Suprapubic skin (tissue), 4 donors: ENCODE results near the gene PRSS12. TPM values are rescaled to one million over a fixed set of nuclear protein-coding genes. Genes with fewer than 3 reads are reported as not detected.

Experiments
- DNase-seq, 2 donors: peaks; one replicate each; pipeline ENCODE4 v3.0.0-alpha.2; 2019; ENCODE audit warnings: low spot score in 2 of 2
- H3K27ac ChIP-seq: fragments of 200-600 bp; sonication (generic); one replicate; pipeline ENCODE4 v1.5.1; 2019
- H3K27me3 ChIP-seq: fragments of 200-600 bp; sonication (generic); one replicate; pipeline ENCODE4 v1.5.1; 2019
- H3K36me3 ChIP-seq: fragments of 200-600 bp; sonication (generic); one replicate; pipeline ENCODE4 v1.5.1; 2019
- H3K4me1 ChIP-seq: fragments of 200-600 bp; sonication (generic); one replicate; pipeline ENCODE4 v1.5.1; 2019
- H3K4me3 ChIP-seq: fragments of 200-600 bp; sonication (generic); one replicate; pipeline ENCODE4 v1.5.1; 2019; ENCODE audit warnings: mild to moderate bottlenecking
- H3K9me3 ChIP-seq: fragments of 200-600 bp; sonication (generic); one replicate; pipeline ENCODE4 v1.5.1; 2019
- EP300 ChIP-seq: sonication (generic); formaldehyde crosslinking; IDR thresholded peaks from one replicate; pipeline ENCODE4 v1.6.1; 2017; ENCODE audit warnings: antibody characterized with exemption
- POLR2A ChIP-seq, 2 donors: fragments of 450-650 bp; IDR thresholded peaks; one replicate each; pipeline ENCODE4 v1.6.1; 2017; ENCODE audit warnings: antibody characterized with exemption in 2 of 2, mild to moderate bottlenecking in 2 of 2, moderate library complexity in 2 of 2
- POLR2AphosphoS5 ChIP-seq, 3 donors: sonication (generic); formaldehyde crosslinking; IDR thresholded peaks; one replicate each; pipeline ENCODE4 v1.6.1; 2017; ENCODE audit warnings: antibody characterized with exemption in 3 of 3
- WGBS: methylation state at CpG from one replicate; pipeline ENCODE4 v1.1.5; 2018; 5-methylcytosine and 5-hydroxymethylcytosine counted together
- total RNA-seq, 4 donors: library from RNA; depleted of rRNA; stranded (reverse); fragments of >200 nt; gene quantifications; one replicate each; pipeline ENCODE4 v1.1.0, GENCODE V29; 2016
- TF ChIP-seq, protein P1 (sequence below), 2 donors: fragments of 200-600 bp in 1 of 2; fragments of 450-650 bp in 1 of 2; sonication (generic) in 1 of 2; IDR thresholded peaks; one replicate each; pipeline ENCODE4 v1.5.1; 2016 to 2019; ENCODE audit warnings: antibody characterized with exemption in 2 of 2, mild to moderate bottlenecking in 1 of 2, moderate library complexity in 1 of 2

PRSS12 gene
- total RNA-seq, 4 donors from 2014 or later: 7.5 to 14.0 (median 8.7) TPM

DNA sequence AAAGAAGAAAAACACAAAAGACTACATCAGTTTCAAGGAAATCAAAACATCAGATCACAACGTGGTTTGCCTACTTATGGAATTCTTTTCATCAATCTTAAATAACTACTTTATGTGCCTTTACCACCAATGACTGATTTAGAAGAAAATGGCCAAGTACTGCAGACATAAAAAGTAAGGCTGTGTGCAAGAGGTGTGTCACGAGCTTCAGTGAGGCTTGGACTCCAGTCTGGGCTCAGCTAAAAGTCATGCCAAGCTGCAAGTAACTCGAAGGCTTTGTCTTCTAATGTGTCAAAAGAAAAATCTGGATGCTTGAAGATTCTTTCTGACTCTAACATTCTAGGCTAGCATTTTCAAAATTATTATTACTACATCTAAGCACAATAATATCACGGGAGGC lies 17.0 kb downstream of the PRSS12 start:
- Histone ChIP-seq H3K27me3 (no peaks in the 10 kb centered on the region), H3K9me3 (no peaks in the 10 kb centered on the region), H3K4me3 (no peak overlapping the region), H3K4me1 (no peaks in the 10 kb centered on the region), H3K36me3 (no peaks in the 10 kb centered on the region), H3K27ac (no peak overlapping the region)
- DNase-seq: no peak
- WGBS: 69% methylated on average over 4 of the region's 4 CpGs
- TF ChIP-seq, protein P1, sequence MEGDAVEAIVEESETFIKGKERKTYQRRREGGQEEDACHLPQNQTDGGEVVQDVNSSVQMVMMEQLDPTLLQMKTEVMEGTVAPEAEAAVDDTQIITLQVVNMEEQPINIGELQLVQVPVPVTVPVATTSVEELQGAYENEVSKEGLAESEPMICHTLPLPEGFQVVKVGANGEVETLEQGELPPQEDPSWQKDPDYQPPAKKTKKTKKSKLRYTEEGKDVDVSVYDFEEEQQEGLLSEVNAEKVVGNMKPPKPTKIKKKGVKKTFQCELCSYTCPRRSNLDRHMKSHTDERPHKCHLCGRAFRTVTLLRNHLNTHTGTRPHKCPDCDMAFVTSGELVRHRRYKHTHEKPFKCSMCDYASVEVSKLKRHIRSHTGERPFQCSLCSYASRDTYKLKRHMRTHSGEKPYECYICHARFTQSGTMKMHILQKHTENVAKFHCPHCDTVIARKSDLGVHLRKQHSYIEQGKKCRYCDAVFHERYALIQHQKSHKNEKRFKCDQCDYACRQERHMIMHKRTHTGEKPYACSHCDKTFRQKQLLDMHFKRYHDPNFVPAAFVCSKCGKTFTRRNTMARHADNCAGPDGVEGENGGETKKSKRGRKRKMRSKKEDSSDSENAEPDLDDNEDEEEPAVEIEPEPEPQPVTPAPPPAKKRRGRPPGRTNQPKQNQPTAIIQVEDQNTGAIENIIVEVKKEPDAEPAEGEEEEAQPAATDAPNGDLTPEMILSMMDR (IDR thresholded peaks at IDR 0.05): no peak

DNA sequence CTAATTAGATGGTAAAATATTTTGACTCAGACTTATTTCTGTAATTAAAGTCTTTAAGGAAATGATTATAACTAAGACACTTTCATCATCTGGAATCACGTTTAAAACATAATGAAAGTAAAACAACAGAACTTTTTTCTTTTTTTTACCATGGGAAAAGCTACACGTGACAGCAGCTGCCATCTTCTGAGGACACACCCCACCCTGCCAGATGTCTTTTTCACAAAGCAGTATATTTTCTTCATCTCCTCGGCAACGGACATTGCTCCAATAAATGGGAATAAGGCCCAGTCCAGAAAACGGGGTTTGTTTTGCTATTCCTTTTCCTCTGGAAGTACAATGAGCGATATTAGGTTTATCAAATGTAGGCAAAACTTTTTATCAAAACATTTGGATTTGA lies 17.5 kb downstream of the PRSS12 start:
- DNase-seq: no peak
- WGBS: 58% methylated on average over 6 of the region's 6 CpGs
- Histone ChIP-seq H3K9me3 (no peaks in the 10 kb centered on the region), H3K36me3 (no peaks in the 10 kb centered on the region), H3K27me3 (no peaks in the 10 kb centered on the region), H3K4me3 (no peak overlapping the region), H3K27ac (no peak overlapping the region), H3K4me1 (no peaks in the 10 kb centered on the region)
- TF ChIP-seq EP300 (no peak), POLR2A (IDR thresholded peaks at IDR 0.05) (no peak), POLR2AphosphoS5 (IDR thresholded peaks at IDR 0.05) (no peak)
- TF ChIP-seq, protein P1 (IDR thresholded peaks at IDR 0.05): no peak

DNA sequence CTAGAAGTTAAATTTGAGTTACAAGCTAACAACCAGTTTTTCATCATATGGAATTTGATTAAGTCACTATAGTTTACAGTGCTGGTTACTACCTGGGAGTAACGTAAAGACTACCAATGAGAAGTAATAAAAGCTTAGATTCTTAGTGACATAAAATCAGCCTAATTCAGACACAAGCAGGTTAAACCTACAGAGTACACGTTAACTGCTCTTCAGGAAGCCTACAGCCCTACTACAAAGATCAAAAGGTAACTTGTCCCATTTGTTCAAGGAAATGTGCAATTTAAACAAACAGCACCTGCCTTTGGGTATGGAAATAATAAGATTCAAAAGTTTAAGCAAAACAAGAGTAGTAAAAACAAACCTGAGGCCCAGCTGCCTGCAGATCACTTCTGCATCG lies 21.5 kb downstream of the PRSS12 start:
- Histone ChIP-seq H3K4me1 (no peaks in the 10 kb centered on the region), H3K36me3 (no peaks in the 10 kb centered on the region), H3K27ac (no peak overlapping the region), H3K9me3 (no peaks in the 10 kb centered on the region), H3K27me3 (no peaks in the 10 kb centered on the region), H3K4me3 (no peak overlapping the region)
- 85% methylated on average over 3 of the region's 3 CpGs for WGBS
- TF ChIP-seq POLR2A (IDR thresholded peaks at IDR 0.05) (no peak), EP300 (no peak), POLR2AphosphoS5 (IDR thresholded peaks at IDR 0.05) (no peak)
- no peak for DNase-seq

DNA sequence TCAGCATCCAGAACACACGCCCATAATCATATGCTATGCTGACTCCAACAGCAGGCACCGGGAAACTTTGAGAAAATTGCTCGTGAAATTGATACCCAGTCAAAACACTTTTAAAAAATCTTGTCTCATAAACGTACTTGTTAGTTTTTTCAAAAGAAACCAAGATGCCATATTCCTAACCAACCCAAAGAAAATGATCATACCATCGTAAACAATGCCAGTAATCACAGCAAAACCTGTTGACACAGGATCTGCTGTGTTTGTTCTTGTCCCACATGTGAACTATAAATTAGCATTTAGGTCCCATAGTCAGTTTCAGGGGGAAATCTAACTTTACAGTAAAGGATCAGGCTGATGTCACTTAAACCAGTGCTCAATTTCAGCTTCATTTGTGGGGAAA lies 23.0 kb downstream of the PRSS12 start:
- 81% methylated on average over 5 of the region's 5 CpGs for WGBS

DNA sequence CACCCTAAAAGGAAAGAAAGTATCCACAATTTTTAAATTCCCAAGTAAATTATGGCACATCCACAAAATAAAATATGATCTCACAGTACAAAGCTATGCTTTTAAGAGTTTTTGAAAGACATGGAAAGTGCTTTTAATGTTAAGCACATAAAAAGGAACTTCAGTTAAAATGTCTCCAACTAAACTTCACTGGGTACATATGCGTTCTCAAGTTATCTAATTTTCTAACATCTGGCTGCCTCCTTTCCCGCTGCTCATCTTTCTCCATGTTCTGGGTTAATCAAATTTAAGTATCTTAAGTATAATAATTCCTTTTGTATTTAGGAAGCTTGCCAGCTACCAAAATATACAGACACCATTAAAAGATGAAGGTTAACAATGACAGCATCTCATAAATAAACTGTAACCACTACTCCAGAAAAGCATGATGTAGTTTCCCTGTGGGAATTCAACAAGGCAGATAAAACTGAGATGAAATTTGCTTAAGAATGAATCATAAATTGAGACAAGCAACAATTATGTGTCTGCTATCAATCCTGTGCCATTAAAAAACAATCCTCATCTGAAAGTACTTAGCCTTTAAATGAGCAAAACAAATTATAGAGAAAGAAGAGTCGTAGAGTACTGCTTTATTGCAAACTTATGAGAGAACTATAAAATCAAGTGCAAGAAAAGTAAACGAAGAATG lies 25.1 kb downstream of the PRSS12 start:
- Histone ChIP-seq H3K27me3 (no peaks in the 10 kb centered on the region), H3K27ac (no peak overlapping the region), H3K9me3 (no peaks in the 10 kb centered on the region), H3K36me3 (no peaks in the 10 kb centered on the region), H3K4me3 (no peak overlapping the region), H3K4me1 (no peaks in the 10 kb centered on the region)
- WGBS: 59% methylated on average over 4 of the region's 4 CpGs
- TF ChIP-seq, protein P1 (IDR thresholded peaks at IDR 0.05): no peak
- TF ChIP-seq EP300 (no peak), POLR2A (IDR thresholded peaks at IDR 0.05) (no peak), POLR2AphosphoS5 (IDR thresholded peaks at IDR 0.05) (no peak)
- no peak for DNase-seq

More for the DNA sequence above, 23.0 kb downstream of the PRSS12 start:
- no peak overlapping the region for H3K27ac ChIP-seq
- H3K4me3 ChIP-seq: no peak overlapping the region
- no peaks in the 10 kb centered on the region for H3K9me3 ChIP-seq
- DNase-seq: no peak
- H3K4me1 ChIP-seq: no peaks in the 10 kb centered on the region
- TF ChIP-seq POLR2AphosphoS5 (IDR thresholded peaks at IDR 0.05) (no peak), EP300 (no peak), POLR2A (IDR thresholded peaks at IDR 0.05) (no peak)
- TF ChIP-seq, protein P1 (IDR thresholded peaks at IDR 0.05): no peak
- H3K27me3 ChIP-seq: no peaks in the 10 kb centered on the region
- no peaks in the 10 kb centered on the region for H3K36me3 ChIP-seq

DNA sequence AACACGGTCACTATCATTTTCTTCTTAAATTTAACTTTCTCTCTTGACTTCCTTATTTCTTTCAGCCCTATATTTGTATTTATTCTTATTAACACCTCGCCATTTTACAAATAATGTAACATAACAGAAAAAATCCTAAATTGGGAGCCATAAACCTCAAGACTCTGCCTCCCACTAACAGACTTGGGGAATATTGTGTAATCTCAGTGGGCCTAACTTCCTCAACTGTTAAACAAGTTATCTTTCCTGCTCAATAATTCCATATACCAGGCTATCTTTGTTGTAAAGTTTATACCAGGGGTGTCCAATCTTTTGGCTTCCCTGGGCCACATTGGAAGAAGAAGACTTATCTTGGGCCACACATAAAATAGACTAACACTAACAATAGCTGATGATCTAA lies 26.2 kb downstream of the PRSS12 start:
- Histone ChIP-seq H3K36me3 (no peaks in the 10 kb centered on the region), H3K4me3 (no peak overlapping the region), H3K27ac (no peak overlapping the region), H3K4me1 (no peaks in the 10 kb centered on the region), H3K27me3 (no peaks in the 10 kb centered on the region), H3K9me3 (no peaks in the 10 kb centered on the region)
- 97% methylated on average over 2 of the region's 2 CpGs for WGBS
- no peak for DNase-seq
- TF ChIP-seq, protein P1 (IDR thresholded peaks at IDR 0.05): no peak
- no peak for TF ChIP-seq POLR2AphosphoS5 (IDR thresholded peaks at IDR 0.05)
- TF ChIP-seq POLR2A (IDR thresholded peaks at IDR 0.05): no peak
- TF ChIP-seq EP300: no peak
